PC-9 (cell line): ENCODE data around the gene ACTR3C.
"Not testable (repeated sequence)": the region's sequence is repeated elsewhere in the genome, so short reads cannot be mapped to it uniquely, and the experiment has no call there.

Source experiments
- CTCF ChIP-seq: fragments of 200-600 bp; sonication (generic); conservative IDR thresholded peaks from 2 replicates; pipeline ENCODE4 v1.6.1; 2017; ENCODE audit warnings: mixed run types, antibody characterized with exemption, mild to moderate bottlenecking, moderate library complexity
- EZH2 ChIP-seq: fragments of 200-600 bp; sonication (generic); IDR thresholded peaks from 2 replicates; pipeline ENCODE4 v1.8.0; 2017; ENCODE audit warnings: antibody characterized with exemption, low read depth

- TF ChIP-seq CTCF, EZH2: not testable (repeated sequence)
Observed at GRCh38 chr7:150262656-150263055, 60.7 kb downstream of the ACTR3C start.
